Spleen (tissue), 7 donors: ENCODE measurements around the gene BIN1.

ENCODE experiments used
- POLR2A ChIP-seq, 3 donors: fragments of 450-650 bp; IDR thresholded peaks; one replicate each; pipeline ENCODE4 v1.5.1; 2017; ENCODE audit warnings: antibody characterized with exemption in 3 of 3, mild to moderate bottlenecking in 1 of 3
- POLR2AphosphoS5 ChIP-seq, 3 donors: sonication (generic); formaldehyde crosslinking; IDR thresholded peaks; one replicate each; pipeline ENCODE4 v1.5.1; 2017; ENCODE audit warnings: antibody characterized with exemption in 3 of 3
- TF ChIP-seq, protein P1 (sequence below), 11 experiments: fragments of 200-600 bp in 7 of 11; fragments of 450-650 bp in 4 of 11; sonication (generic) in 4 of 11; IDR thresholded peaks in 8 of 11; conservative IDR thresholded peaks in 3 of 11; 1 replicate in 7 of 11; 2 replicates in 4 of 11; pipeline versions ENCODE4 v1.4.0 to v1.8.0; 2016 to 2021; ENCODE audit warnings: antibody characterized with exemption in 11 of 11, inconsistent platforms in 4 of 11, mild to moderate bottlenecking in 1 of 11
- donor health status: DM: no; HTN: no; CAD: no; lungs with moderate emphysema.
- donor health status: DM: no; HTN: no; CAD: no.
- donor health status: DM: no; HTN: no; CAD: no.

DNA sequence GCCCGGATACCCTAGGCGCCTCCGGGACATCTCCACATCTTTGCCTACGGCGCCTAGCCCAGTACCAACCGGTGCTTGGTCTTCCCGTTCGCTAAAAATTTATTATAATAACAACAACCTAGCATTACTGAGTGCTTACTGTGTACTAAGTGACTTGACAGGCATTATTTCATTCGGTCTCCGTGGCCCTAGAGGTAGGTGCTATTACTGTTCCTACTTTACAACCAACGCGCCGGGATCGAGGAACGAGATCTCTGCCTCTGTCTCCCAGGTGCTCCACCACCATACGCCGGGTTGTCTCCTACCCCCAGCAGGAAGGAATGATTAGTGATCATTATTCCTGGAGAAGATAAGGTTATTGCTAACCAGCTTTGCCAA, 657 bp upstream of the BIN1 start:
- TF ChIP-seq, protein P1, sequence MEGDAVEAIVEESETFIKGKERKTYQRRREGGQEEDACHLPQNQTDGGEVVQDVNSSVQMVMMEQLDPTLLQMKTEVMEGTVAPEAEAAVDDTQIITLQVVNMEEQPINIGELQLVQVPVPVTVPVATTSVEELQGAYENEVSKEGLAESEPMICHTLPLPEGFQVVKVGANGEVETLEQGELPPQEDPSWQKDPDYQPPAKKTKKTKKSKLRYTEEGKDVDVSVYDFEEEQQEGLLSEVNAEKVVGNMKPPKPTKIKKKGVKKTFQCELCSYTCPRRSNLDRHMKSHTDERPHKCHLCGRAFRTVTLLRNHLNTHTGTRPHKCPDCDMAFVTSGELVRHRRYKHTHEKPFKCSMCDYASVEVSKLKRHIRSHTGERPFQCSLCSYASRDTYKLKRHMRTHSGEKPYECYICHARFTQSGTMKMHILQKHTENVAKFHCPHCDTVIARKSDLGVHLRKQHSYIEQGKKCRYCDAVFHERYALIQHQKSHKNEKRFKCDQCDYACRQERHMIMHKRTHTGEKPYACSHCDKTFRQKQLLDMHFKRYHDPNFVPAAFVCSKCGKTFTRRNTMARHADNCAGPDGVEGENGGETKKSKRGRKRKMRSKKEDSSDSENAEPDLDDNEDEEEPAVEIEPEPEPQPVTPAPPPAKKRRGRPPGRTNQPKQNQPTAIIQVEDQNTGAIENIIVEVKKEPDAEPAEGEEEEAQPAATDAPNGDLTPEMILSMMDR (IDR thresholded peaks at IDR 0.05 in 8 of 11, conservative IDR thresholded peaks at IDR 0.05 in 3 of 11) = peak in 1 of 11 experiments; percentile 16
- TF ChIP-seq POLR2A (IDR thresholded peaks at IDR 0.05) = no peak
- no peak for TF ChIP-seq POLR2AphosphoS5 (IDR thresholded peaks at IDR 0.05)
